Measurements from ENCODE around the gene EIF1AD. TPM values are rescaled to one million over a fixed set of nuclear protein-coding genes. Genes with fewer than 3 reads are reported as not detected.

EIF1AD gene
- total and polyA plus RNA-seq, 2 experiments from 2014 or later: 19.4 to 25.6 TPM

GRCh38 chr11:65997286-65997685, 4.7 kb downstream of the EIF1AD start:
- no peak for DNase-seq (ENCODE audit: low spot score)
- Histone ChIP-seq H3K9me2 (replicated peaks; ENCODE audit: insufficient read depth) (no peaks in the 10 kb centered on the region), H3K79me2 (peaks cover 28% of the 10 kb centered on the region), H3K4me3 (no peak overlapping the region), H2AFZ (no peak overlapping the region), H3K4me2 (no peak overlapping the region), H3K4me1 (ENCODE audit: insufficient read depth) (no peaks in the 10 kb centered on the region), H4K20me1 (ENCODE audit: insufficient read depth, poor library complexity, severe bottlenecking) (no peaks in the 10 kb centered on the region), H3K9me3 (ENCODE audit: low read depth) (no peaks in the 10 kb centered on the region), H3K36me3 (replicated peaks; ENCODE audit: insufficient read depth, low read depth) (no peaks in the 10 kb centered on the region), H3K27me3 (no peaks in the 10 kb centered on the region), H3K27ac (no peak overlapping the region)
- no peak for TF ChIP-seq EZH2 (IDR thresholded peaks at IDR 0.05; ENCODE audit: borderline replicate concordance)
- TF ChIP-seq EZH2phosphoT487 (IDR thresholded peaks at IDR 0.05; ENCODE audit: low read depth, severe bottlenecking, unreplicated experiment): no peak
- TF ChIP-seq CTCF (IDR thresholded peaks at IDR 0.05; ENCODE audit: poor library complexity): no peak
- WGBS (ENCODE audit: low lambda C conversion rate, missing lambda C conversion rate): 97% methylated on average over 2 of the region's 2 CpGs

GRCh38 chr11:65992056-65992455, 9.9 kb downstream of the EIF1AD start:
- no peaks in the 10 kb centered on the region for H3K4me1 ChIP-seq (ENCODE audit: insufficient read depth)
- H3K4me2 ChIP-seq: no peak overlapping the region
- H3K79me2 ChIP-seq: no peaks in the 10 kb centered on the region
- no peaks in the 10 kb centered on the region for H3K27me3 ChIP-seq
- no peak for DNase-seq (ENCODE audit: low spot score)
- TF ChIP-seq EZH2 (IDR thresholded peaks at IDR 0.05; ENCODE audit: borderline replicate concordance) (no peak), CTCF (IDR thresholded peaks at IDR 0.05; ENCODE audit: poor library complexity) (no peak), EZH2phosphoT487 (IDR thresholded peaks at IDR 0.05; ENCODE audit: low read depth, severe bottlenecking, unreplicated experiment) (no peak)
- 93% methylated on average over 5 of the region's 5 CpGs for WGBS (ENCODE audit: low lambda C conversion rate, missing lambda C conversion rate)
- H3K9me2 ChIP-seq (replicated peaks; ENCODE audit: insufficient read depth): no peaks in the 10 kb centered on the region
- no peaks in the 10 kb centered on the region for H3K36me3 ChIP-seq (replicated peaks; ENCODE audit: insufficient read depth, low read depth)
- no peaks in the 10 kb centered on the region for H4K20me1 ChIP-seq (ENCODE audit: insufficient read depth, poor library complexity, severe bottlenecking)
- no peaks in the 10 kb centered on the region for H3K9me3 ChIP-seq (ENCODE audit: low read depth)
- H3K4me3 ChIP-seq: no peak overlapping the region
- H3K27ac ChIP-seq: no peak overlapping the region
- no peak overlapping the region for H2AFZ ChIP-seq

GRCh38 chr11:65988791-65989592, 13.0 kb downstream of the EIF1AD start:
- TF ChIP-seq CTCF (IDR thresholded peaks at IDR 0.05; ENCODE audit: poor library complexity) (peak; percentile 99), EZH2phosphoT487 (IDR thresholded peaks at IDR 0.05; ENCODE audit: low read depth, severe bottlenecking, unreplicated experiment) (no peak), EZH2 (IDR thresholded peaks at IDR 0.05; ENCODE audit: borderline replicate concordance) (no peak)
- peak; percentile 95 for DNase-seq (ENCODE audit: low spot score)
- 44% methylated on average over 10 of the region's 10 CpGs for WGBS (ENCODE audit: low lambda C conversion rate, missing lambda C conversion rate)
- no peak overlapping the region for H3K4me3 ChIP-seq
- no peaks in the 10 kb centered on the region for H3K9me2 ChIP-seq (replicated peaks; ENCODE audit: insufficient read depth)
- no peaks in the 10 kb centered on the region for H3K36me3 ChIP-seq (replicated peaks; ENCODE audit: insufficient read depth, low read depth)
- H4K20me1 ChIP-seq (ENCODE audit: insufficient read depth, poor library complexity, severe bottlenecking): no peaks in the 10 kb centered on the region
- H3K4me1 ChIP-seq (ENCODE audit: insufficient read depth): no peaks in the 10 kb centered on the region
- H3K9me3 ChIP-seq (ENCODE audit: low read depth): no peaks in the 10 kb centered on the region
- no peaks in the 10 kb centered on the region for H3K27me3 ChIP-seq
- H3K79me2 ChIP-seq: no peaks in the 10 kb centered on the region
- H3K27ac ChIP-seq: no peak overlapping the region
- H3K4me2 ChIP-seq: no peak overlapping the region
- H2AFZ ChIP-seq: no peak overlapping the region
